AG04449 (cell line): Measurements from ENCODE around the gene TMEM123.

Experiments
- CTCF ChIA-PET: fragments of 350-600 bp; formaldehyde crosslinking; extraction: SDS; loops from one replicate; lab custom pipeline; 2021; ENCODE audit warnings: antibody characterized with exemption; lab: Yijun Ruan, JAX
- POLR2A ChIA-PET: fragments of 400-600, 350-600 bp; formaldehyde crosslinking; extraction: SDS; loops from one replicate; lab custom pipeline; 2020; ENCODE audit warnings: antibody characterized with exemption, inconsistent platforms; lab: Yijun Ruan, JAX
- DNase-seq: peaks from one replicate; pipeline ENCODE4 v3.0.0-alpha.2; 2010; ENCODE audit warnings: low read depth, low spot score
- H3K4me3 ChIP-seq: 2 replicates; pipeline ENCODE4 v1.5.1; 2011; ENCODE audit warnings: low read depth, mild to moderate bottlenecking, control low read depth, low read length
- CTCF ChIP-seq: IDR thresholded peaks from one replicate; pipeline ENCODE4 v1.5.1; 2011; ENCODE audit warnings: mild to moderate bottlenecking, moderate library complexity, low read length, control low read depth, inconsistent platforms; ENCODE audit not compliant: insufficient read depth; ENCODE audit errors: missing control alignments

The TMEM123 gene

GRCh38 chr11:102470251-102470650 lies 17.7 kb upstream of the TMEM123 start:
- TF ChIP-seq CTCF = no peak
- POLR2A ChIA-PET = no interaction called here
- no peak overlapping the region for H3K4me3 ChIP-seq
- DNase-seq = no peak
- CTCF ChIA-PET = no interaction called here

- H3K4me3 ChIP-seq = no peak overlapping the region
- DNase-seq = no peak
- ChIA-PET POLR2A (no interaction called here), CTCF (no interaction called here)
- TF ChIP-seq CTCF = no peak
Measured at GRCh38 chr11:102469196-102469821, 16.7 kb upstream of the TMEM123 start.

- H3K4me3 ChIP-seq = no peak overlapping the region
- no peak for DNase-seq
- no peak for TF ChIP-seq CTCF
- ChIA-PET POLR2A (no interaction called here), CTCF (no interaction called here)
Measured at GRCh38 chr11:102468616-102469195, 16.1 kb upstream of the TMEM123 start.

- H3K4me3 ChIP-seq = no peak overlapping the region
- ChIA-PET CTCF (interaction anchor here (2.0 kb wide), 1 partner anchor 10 kb away, joined by 5 read pairs; no protein-coding TSS in a partner anchor), POLR2A (no interaction called here)
- no peak for DNase-seq
- no peak for TF ChIP-seq CTCF
Measured at GRCh38 chr11:102467853-102468580, 15.5 kb upstream of the TMEM123 start.

DNA sequence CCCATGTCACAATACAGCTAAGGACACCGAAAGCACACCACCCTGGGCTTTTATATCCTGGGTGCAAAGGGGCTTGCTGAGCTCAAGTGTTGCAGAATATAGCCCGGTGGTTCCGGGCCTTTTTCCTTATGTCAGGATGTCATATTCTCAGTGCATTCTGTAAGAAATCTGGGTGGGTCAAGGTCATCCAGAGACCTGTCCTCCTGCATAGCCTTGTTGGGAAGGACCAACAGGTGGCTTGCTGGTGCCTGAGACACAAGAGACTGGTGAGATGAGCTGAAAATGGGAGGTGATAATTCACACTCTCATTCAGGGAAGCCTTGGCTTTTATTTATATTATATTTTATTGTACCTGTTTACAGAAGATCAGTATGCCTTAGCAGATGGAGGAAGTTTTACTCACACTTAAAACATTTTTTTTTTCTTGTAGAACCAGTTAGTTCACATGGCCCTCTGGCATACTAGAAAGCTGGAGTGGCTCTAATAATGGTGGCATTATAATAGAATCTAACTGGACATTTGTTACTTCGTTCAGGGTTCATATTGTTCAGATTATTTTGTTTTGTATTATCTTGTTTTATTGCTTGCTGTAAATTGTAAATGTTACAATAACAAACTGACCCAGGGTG lies 14.6 kb upstream of the TMEM123 start:
- no peak overlapping the region for H3K4me3 ChIP-seq
- POLR2A ChIA-PET = interaction anchor here (0.5 kb wide), 1 partner anchor 77 kb away, joined by 3 read pairs; no protein-coding TSS in a partner anchor
- DNase-seq = no peak
- no peak for TF ChIP-seq CTCF
- CTCF ChIA-PET = interaction anchor here (0.9 to 2.0 kb wide), 2 partner anchors 10 to 77 kb away, joined by 4 to 5 read pairs; no protein-coding TSS in a partner anchor

DNA sequence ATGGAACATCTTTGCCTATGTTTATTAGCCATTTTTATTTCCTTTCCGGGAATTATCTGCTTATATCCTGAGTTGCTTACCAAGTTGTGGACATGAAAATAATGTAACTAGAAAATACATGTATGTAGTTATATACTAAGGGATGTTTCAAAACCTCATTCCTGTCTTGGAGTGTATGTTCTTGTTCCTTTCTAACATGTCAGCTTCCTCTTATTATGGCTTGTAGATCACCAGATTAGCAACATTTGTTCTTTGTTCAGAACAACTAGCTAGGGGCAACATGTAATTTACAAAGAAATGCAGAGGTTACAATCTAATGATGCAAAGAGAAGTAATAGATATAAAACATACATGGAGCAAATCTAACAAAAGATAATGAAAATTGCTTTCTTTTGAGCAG lies 13.1 kb upstream of the TMEM123 start:
- ChIA-PET POLR2A (no interaction called here), CTCF (no interaction called here)
- no peak for DNase-seq
- no peak for TF ChIP-seq CTCF
- no peak overlapping the region for H3K4me3 ChIP-seq
